OCI-LY3 (cell line): ENCODE data around the gene OMG.

Source experiments
- CTCF ChIP-seq: fragments of 200-600, 300-600 bp; sonication (generic); IDR thresholded peaks from 2 replicates; pipeline ENCODE4 v1.5.1; 2014; ENCODE audit warnings: antibody characterized with exemption, low read length, low read depth
- EZH2phosphoT487 ChIP-seq: fragments of 200-600 bp; shearing (Covaris generic); IDR thresholded peaks from 2 replicates; pipeline ENCODE4 v1.6.1; 2018; ENCODE audit warnings: antibody characterized with exemption, mixed run types, low read depth

DNA sequence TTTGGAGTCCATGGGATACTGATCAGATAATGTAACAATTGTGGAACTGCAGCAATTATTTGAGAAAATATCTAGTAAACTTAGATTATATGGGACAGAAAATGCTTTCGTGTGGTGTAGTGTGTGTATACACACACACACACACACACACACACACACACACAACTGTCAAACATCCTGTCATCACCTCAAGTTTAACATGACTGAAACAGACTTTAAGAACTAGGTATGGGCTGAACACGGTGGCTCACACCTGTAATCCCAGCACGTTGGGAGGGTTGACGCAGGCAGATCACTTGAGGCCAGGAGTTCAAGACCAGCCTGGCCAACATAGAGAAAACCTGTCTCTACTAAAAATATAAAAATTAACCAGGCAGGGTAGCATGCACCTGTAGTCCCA is 24.9 kb upstream of the OMG start:
- no peak for TF ChIP-seq CTCF
- no peak for TF ChIP-seq EZH2phosphoT487
